ENCODE measurements around the gene SRI. TPM values are rescaled to one million over a fixed set of nuclear protein-coding genes. Genes with fewer than 3 reads are reported as not detected.

SRI gene
- total RNA-seq, 1 donor from 2014 or later = 182 TPM

- no peak overlapping the region for H3K4me3 Mint-ChIP-seq (ENCODE audit: unreplicated experiment)
Observed at GRCh38 chr7:88254721-88255424, 35.0 kb upstream of the SRI start.

GRCh38 chr7:88253640-88254039, 33.8 kb upstream of the SRI start:
- Mint-ChIP-seq H3K4me1 (ENCODE audit: unreplicated experiment) (no peaks in the 10 kb centered on the region), H3K27ac (ENCODE audit: unreplicated experiment) (no peak overlapping the region), H3K9me3 (ENCODE audit: unreplicated experiment) (no peaks in the 10 kb centered on the region), H3K36me3 (ENCODE audit: low read depth, unreplicated experiment) (peaks cover 7% of the 10 kb centered on the region), H3K27me3 (ENCODE audit: unreplicated experiment) (no peaks in the 10 kb centered on the region), H3K4me3 (ENCODE audit: unreplicated experiment) (no peak overlapping the region)
- no peak for DNase-seq (ENCODE audit: low spot score)
- no peak for TF ChIP-seq CTCF (IDR thresholded peaks at IDR 0.05; ENCODE audit: unreplicated experiment)

More at GRCh38 chr7:88254721-88255424, 35.0 kb upstream of the SRI start:
- H3K36me3 Mint-ChIP-seq (ENCODE audit: low read depth, unreplicated experiment) = peaks cover 7% of the 10 kb centered on the region
- no peak overlapping the region for H3K27ac Mint-ChIP-seq (ENCODE audit: unreplicated experiment)
- no peaks in the 10 kb centered on the region for H3K9me3 Mint-ChIP-seq (ENCODE audit: unreplicated experiment)
- TF ChIP-seq CTCF (IDR thresholded peaks at IDR 0.05; ENCODE audit: unreplicated experiment) = no peak
- no peaks in the 10 kb centered on the region for H3K27me3 Mint-ChIP-seq (ENCODE audit: unreplicated experiment)
- DNase-seq (ENCODE audit: low spot score) = no peak
- H3K4me1 Mint-ChIP-seq (ENCODE audit: unreplicated experiment) = no peaks in the 10 kb centered on the region

- no peaks in the 10 kb centered on the region for H3K27me3 Mint-ChIP-seq (ENCODE audit: unreplicated experiment)
- H3K4me1 Mint-ChIP-seq (ENCODE audit: unreplicated experiment) = peaks cover 3% of the 10 kb centered on the region
Observed at GRCh38 chr7:88244258-88244657, 24.4 kb upstream of the SRI start.

GRCh38 chr7:88243345-88243909, 23.6 kb upstream of the SRI start:
- DNase-seq (ENCODE audit: low spot score) = peak; percentile 26
- Mint-ChIP-seq H3K27ac (ENCODE audit: unreplicated experiment) (peak overlapping the region; percentile 90), H3K27me3 (ENCODE audit: unreplicated experiment) (no peaks in the 10 kb centered on the region), H3K36me3 (ENCODE audit: low read depth, unreplicated experiment) (no peaks in the 10 kb centered on the region), H3K4me3 (ENCODE audit: unreplicated experiment) (no peak overlapping the region), H3K4me1 (ENCODE audit: unreplicated experiment) (peaks cover 3% of the 10 kb centered on the region), H3K9me3 (ENCODE audit: unreplicated experiment) (no peaks in the 10 kb centered on the region)
- TF ChIP-seq CTCF (IDR thresholded peaks at IDR 0.05; ENCODE audit: unreplicated experiment) = peak; percentile 68

More at GRCh38 chr7:88244258-88244657, 24.4 kb upstream of the SRI start:
- no peak for DNase-seq (ENCODE audit: low spot score)
- Mint-ChIP-seq H3K4me3 (ENCODE audit: unreplicated experiment) (no peak overlapping the region), H3K9me3 (ENCODE audit: unreplicated experiment) (no peaks in the 10 kb centered on the region), H3K27ac (ENCODE audit: unreplicated experiment) (peak overlapping the region; percentile 90), H3K36me3 (ENCODE audit: low read depth, unreplicated experiment) (no peaks in the 10 kb centered on the region)
- no peak for TF ChIP-seq CTCF (IDR thresholded peaks at IDR 0.05; ENCODE audit: unreplicated experiment)

GRCh38 chr7:88239852-88240251, 20.0 kb upstream of the SRI start:
- Mint-ChIP-seq H3K4me3 (ENCODE audit: unreplicated experiment) (no peak overlapping the region), H3K36me3 (ENCODE audit: low read depth, unreplicated experiment) (no peaks in the 10 kb centered on the region), H3K9me3 (ENCODE audit: unreplicated experiment) (no peaks in the 10 kb centered on the region), H3K27me3 (ENCODE audit: unreplicated experiment) (no peaks in the 10 kb centered on the region), H3K27ac (ENCODE audit: unreplicated experiment) (no peak overlapping the region), H3K4me1 (ENCODE audit: unreplicated experiment) (peaks cover 3% of the 10 kb centered on the region)
- DNase-seq (ENCODE audit: low spot score) = no peak
- TF ChIP-seq CTCF (IDR thresholded peaks at IDR 0.05; ENCODE audit: unreplicated experiment) = no peak

All from endothelial cell (in vitro differentiated cells).